ENCODE data around the gene RABAC1.

- TF ChIP-seq POLR2A (IDR thresholded peaks at IDR 0.05; ENCODE audit: low read depth, low read length) (no peak), TAF1 (IDR thresholded peaks at IDR 0.05; ENCODE audit: borderline replicate concordance, low read depth, low read length) (no peak), POLR2AphosphoS5 (IDR thresholded peaks at IDR 0.05; ENCODE audit: low read depth, low read length) (no peak)
Observed at GRCh38 chr19:41935760-41936415, 23.2 kb downstream of the RABAC1 start.
